NCI-H82 treated with DMSO at 0.1 percent for 48 hours (cell line): Measurements from ENCODE around the gene TGFB2.

ENCODE experiments used
- DNase-seq: peaks from one replicate; lab custom pipeline; 2025; ENCODE audit not compliant: unreplicated experiment; lab: John Stamatoyannopoulos, UW

The TGFB2 gene

GRCh38 chr1:218459878-218460711 lies 115.0 kb downstream of the TGFB2 start:
- no peak for DNase-seq

- DNase-seq: no peak
Measured at GRCh38 chr1:218461351-218461750, 116.2 kb downstream of the TGFB2 start.

GRCh38 chr1:218462116-218462515 lies 117.0 kb downstream of the TGFB2 start:
- no peak for DNase-seq

- no peak for DNase-seq
Measured at GRCh38 chr1:218462587-218462986, 117.5 kb downstream of the TGFB2 start.

GRCh38 chr1:218463194-218464156 lies 118.3 kb downstream of the TGFB2 start:
- no peak for DNase-seq

- no peak for DNase-seq
Measured at GRCh38 chr1:218464871-218465270, 119.7 kb downstream of the TGFB2 start.

GRCh38 chr1:218466341-218467010 lies 121.3 kb downstream of the TGFB2 start:
- no peak for DNase-seq

- no peak for DNase-seq
Measured at GRCh38 chr1:218467101-218468072, 122.3 kb downstream of the TGFB2 start.

GRCh38 chr1:218468711-218469110 lies 123.6 kb downstream of the TGFB2 start:
- no peak for DNase-seq

GRCh38 chr1:218472885-218473284 lies 127.7 kb downstream of the TGFB2 start:
- DNase-seq: no peak

- no peak for DNase-seq
Measured at GRCh38 chr1:218473522-218473921, 128.4 kb downstream of the TGFB2 start.

GRCh38 chr1:218474128-218474527 lies 129.0 kb downstream of the TGFB2 start:
- no peak for DNase-seq

GRCh38 chr1:218475275-218475674 lies 130.1 kb downstream of the TGFB2 start:
- no peak for DNase-seq

- DNase-seq: no peak
Measured at GRCh38 chr1:218475699-218476098, 130.6 kb downstream of the TGFB2 start.

- no peak for DNase-seq
Measured at GRCh38 chr1:218476385-218476784, 131.2 kb downstream of the TGFB2 start.

GRCh38 chr1:218478336-218478735 lies 133.2 kb downstream of the TGFB2 start:
- DNase-seq: no peak

- DNase-seq: no peak
Measured at GRCh38 chr1:218479436-218480115, 134.4 kb downstream of the TGFB2 start.

GRCh38 chr1:218480137-218480536 lies 135.0 kb downstream of the TGFB2 start:
- DNase-seq: no peak

GRCh38 chr1:218480588-218481099 lies 135.5 kb downstream of the TGFB2 start:
- DNase-seq: no peak
